Measurements from ENCODE around the gene PI4KA. TPM values are rescaled to one million over a fixed set of nuclear protein-coding genes. Genes with fewer than 3 reads are reported as not detected.
"Not testable (repeated sequence)": the region's sequence is repeated elsewhere in the genome, so short reads cannot be mapped to it uniquely, and the experiment has no call there.

PI4KA gene
- total RNA-seq, 6 experiments from 2014 or later: 35.3 to 55.4 (median 47.7) TPM

- H3K4me1 ChIP-seq: peaks cover 0 to 6% (median 2%) of the 10 kb centered on the region in 4 donors
- WGBS (ENCODE audit: insufficient coverage, low coverage, low lambda C conversion rate, missing lambda C conversion rate): 66% methylated on average over 9 of the region's 12 CpGs
- no peak overlapping the region for H3K27ac ChIP-seq
- intact Hi-C loops (cut with DNase I): no loop called here
- TF ChIP-seq CTCF (IDR thresholded peaks at IDR 0.05): no peak
- H3K4me3 ChIP-seq: no peak overlapping the region
- H3K27me3 ChIP-seq: no peaks in the 10 kb centered on the region
- H3K9me3 ChIP-seq: no peaks in the 10 kb centered on the region
- ATAC-seq: peak in 1 of 4 donors; percentile 33
- peaks cover 0 to 5% (median 0%) of the 10 kb centered on the region in 4 donors for H3K36me3 ChIP-seq
- DNase-seq: peak in 1 of 3 donors; percentile 56
Observed at GRCh38 chr22:20738394-20739089, 120.1 kb downstream of the PI4KA start.

GRCh38 chr22:20736891-20737290, 121.7 kb downstream of the PI4KA start:
- H3K4me3 ChIP-seq; intact Hi-C loops (cut with DNase I); ATAC-seq; H3K36me3 ChIP-seq; H3K27me3 ChIP-seq; H3K27ac ChIP-seq; H3K4me1 ChIP-seq; H3K9me3 ChIP-seq: not testable (repeated sequence)
- 87% methylated on average over 3 of the region's 3 CpGs for WGBS (ENCODE audit: insufficient coverage, low coverage, low lambda C conversion rate, missing lambda C conversion rate)
- DNase-seq: peak in 1 of 3 donors; percentile 7

- 41% methylated on average over 7 of the region's 15 CpGs for WGBS (ENCODE audit: insufficient coverage, low coverage, low lambda C conversion rate, missing lambda C conversion rate)
- H3K9me3 ChIP-seq; H3K27me3 ChIP-seq; intact Hi-C loops (cut with DNase I); H3K36me3 ChIP-seq; H3K4me3 ChIP-seq; H3K4me1 ChIP-seq: not testable (repeated sequence)
- ATAC-seq (peak; percentile 83 to 90 (median 88)), DNase-seq (peak in 2 of 3 donors; percentile 72 to 74)
- peak overlapping the region in 1 of 3 donors; percentile 33 for H3K27ac ChIP-seq
Observed at GRCh38 chr22:20735356-20736162, 123.1 kb downstream of the PI4KA start.

GRCh38 chr22:20732431-20732830, 126.2 kb downstream of the PI4KA start:
- H3K4me1 ChIP-seq; DNase-seq; H3K27ac ChIP-seq; ATAC-seq; H3K4me3 ChIP-seq; H3K27me3 ChIP-seq; H3K9me3 ChIP-seq; intact Hi-C loops (cut with DNase I): not testable (repeated sequence)
- WGBS (ENCODE audit: insufficient coverage, low coverage, low lambda C conversion rate, missing lambda C conversion rate): 100% methylated on average over 1 of the region's 8 CpGs
- H3K36me3 ChIP-seq: peaks cover 0 to 24% (median 13%) of the 10 kb centered on the region in 4 donors

GRCh38 chr22:20729194-20729593, 129.4 kb downstream of the PI4KA start:
- no CpG with 5 or more reads among the region's 13 CpGs for WGBS (ENCODE audit: insufficient coverage, low coverage, low lambda C conversion rate, missing lambda C conversion rate)
- DNase-seq: no peak
- ATAC-seq: no peak

More at GRCh38 chr22:20729194-20729593, 129.4 kb downstream of the PI4KA start:
- Histone ChIP-seq H3K9me3 (no peaks in the 10 kb centered on the region), H3K4me1 (no peaks in the 10 kb centered on the region), H3K27ac (no peak overlapping the region), H3K4me3 (no peak overlapping the region), H3K36me3 (peaks cover 0 to 31% (median 17%) of the 10 kb centered on the region in 4 donors), H3K27me3 (no peaks in the 10 kb centered on the region)
- TF ChIP-seq POLR2A (IDR thresholded peaks at IDR 0.05) (no peak), CTCF (IDR thresholded peaks at IDR 0.05) (no peak)
- intact Hi-C loops (cut with DNase I): no loop called here

Measured in right lobe of liver (tissue), 6 donors.